Vagina (tissue), 2 donors: ENCODE measurements around the gene CUL5.

Experiments used
- CTCF ChIP-seq, 3 experiments: fragments of 450-650 bp in 2 of 3; fragments of 200-600 bp in 1 of 3; sonication (generic) in 1 of 3; IDR thresholded peaks; one replicate each; pipeline ENCODE4 v1.5.1; 2017 to 2019; ENCODE audit warnings: antibody characterized with exemption in 3 of 3, mild to moderate bottlenecking in 2 of 3, moderate library complexity in 2 of 3
- POLR2A ChIP-seq, 2 donors: fragments of 450-650 bp; IDR thresholded peaks; one replicate each; pipeline ENCODE4 v1.6.1; 2017; ENCODE audit warnings: antibody characterized with exemption in 2 of 2, mild to moderate bottlenecking in 2 of 2, moderate library complexity in 2 of 2
- POLR2AphosphoS5 ChIP-seq, 2 donors: sonication (generic); formaldehyde crosslinking; IDR thresholded peaks; one replicate each; pipeline ENCODE4 v1.9.0; 2017; ENCODE audit warnings: antibody characterized with exemption in 2 of 2, mild to moderate bottlenecking in 2 of 2, low read depth in 1 of 2; ENCODE audit not compliant: insufficient read depth in 1 of 2

- TF ChIP-seq CTCF (IDR thresholded peaks at IDR 0.05) (no peak), POLR2A (IDR thresholded peaks at IDR 0.05) (no peak), POLR2AphosphoS5 (IDR thresholded peaks at IDR 0.05; ENCODE audit: insufficient read depth in 1 of 2, low read depth in 1 of 2) (no peak)
Observed at GRCh38 chr11:108154591-108154990, 145.9 kb downstream of the CUL5 start.
